Keratinocyte (primary cell): Measurements from ENCODE around the gene MAP7D2. TPM values are rescaled to one million over a fixed set of nuclear protein-coding genes. Genes with fewer than 3 reads are reported as not detected.

ENCODE experiments used
- DNase-seq: peaks from one replicate; pipeline ENCODE4 v3.0.0-alpha.2; 2011; ENCODE audit warnings: low read depth, missing footprints, low spot score
- FAIRE-seq: peaks from 2 replicates; lab custom pipeline; 2011; peaks lifted over from hg19 to GRCh38; lab: Jason Lieb, UNC
- H2AFZ ChIP-seq: 2 replicates; pipeline ENCODE4 v1.6.0; 2012; ENCODE audit warnings: low read length, control low read depth, inconsistent platforms; ENCODE audit not compliant: control insufficient read depth
- H3K27ac ChIP-seq: 2 replicates; pipeline ENCODE4 v1.5.1; 2011; ENCODE audit warnings: low read length; ENCODE audit not compliant: control insufficient read depth, insufficient read depth
- H3K27me3 ChIP-seq: 3 replicates; pipeline ENCODE4 v1.6.0; 2011; ENCODE audit warnings: low read length; ENCODE audit not compliant: control insufficient read depth, insufficient read depth; ENCODE audit errors: extremely low read depth
- H3K36me3 ChIP-seq, 2 experiments: 2 replicates in 1 of 2; 3 replicates in 1 of 2; pipeline ENCODE4 v1.5.1; 2011; ENCODE audit warnings: low read length in 2 of 2, mild to moderate bottlenecking in 1 of 2; ENCODE audit not compliant: control insufficient read depth in 2 of 2, insufficient read depth in 2 of 2; ENCODE audit errors: extremely low read depth in 1 of 2
- H3K4me1 ChIP-seq: 3 replicates; pipeline ENCODE4 v1.5.1; 2011; ENCODE audit warnings: low read length; ENCODE audit not compliant: control insufficient read depth, insufficient read depth; ENCODE audit errors: extremely low read depth
- H3K4me2 ChIP-seq: 3 replicates; pipeline ENCODE4 v1.6.0; 2011; ENCODE audit warnings: low read depth, low read length; ENCODE audit not compliant: control insufficient read depth, insufficient read depth; ENCODE audit errors: extremely low read depth
- H3K4me3 ChIP-seq, 3 experiments: fragments of 200-600 bp in 1 of 3; sonication (generic) in 1 of 3; 2 replicates in 2 of 3; 3 replicates in 1 of 3; pipeline ENCODE4 v1.5.1; 2011 to 2016; ENCODE audit warnings: low read length in 3 of 3, mild to moderate bottlenecking in 3 of 3, control low read depth in 2 of 3, inconsistent platforms in 1 of 3, low read depth in 1 of 3, mixed read lengths in 1 of 3, mixed run types in 1 of 3, moderate library complexity in 1 of 3; ENCODE audit not compliant: control insufficient read depth in 2 of 3, insufficient read depth in 2 of 3; ENCODE audit errors: extremely low read depth in 1 of 3
- H3K79me2 ChIP-seq: 2 replicates; pipeline ENCODE4 v1.6.0; 2012; ENCODE audit warnings: low read length; ENCODE audit not compliant: control insufficient read depth, insufficient read depth
- H3K9ac ChIP-seq: 3 replicates; pipeline ENCODE4 v1.6.0; 2011; ENCODE audit warnings: low read length; ENCODE audit not compliant: control insufficient read depth, insufficient read depth; ENCODE audit errors: extremely low read depth
- H3K9me1 ChIP-seq: 3 replicates; pipeline ENCODE4 v1.6.0; 2011; ENCODE audit warnings: low read length; ENCODE audit not compliant: control insufficient read depth, insufficient read depth; ENCODE audit errors: extremely low read depth
- H3K9me3 ChIP-seq: 2 replicates; pipeline ENCODE4 v1.5.1; 2012; ENCODE audit warnings: low read depth, low read length; ENCODE audit not compliant: control insufficient read depth
- H4K20me1 ChIP-seq: 3 replicates; pipeline ENCODE4 v1.6.0; 2011; ENCODE audit warnings: low read length; ENCODE audit not compliant: control insufficient read depth, insufficient read depth; ENCODE audit errors: extremely low read depth
- CTCF ChIP-seq, 3 experiments: IDR thresholded peaks in 1 of 3; conservative IDR thresholded peaks in 1 of 3; optimal IDR thresholded peaks in 1 of 3; 2 replicates in 2 of 3; 3 replicates in 1 of 3; pipeline versions ENCODE3 to v1.5.1; 2011; ENCODE audit warnings: low read length in 3 of 3, mild to moderate bottlenecking in 3 of 3, moderate library complexity in 2 of 3, control low read depth in 1 of 3, inconsistent platforms in 1 of 3; ENCODE audit not compliant: insufficient read depth in 2 of 3; ENCODE audit errors: extremely low read depth in 1 of 3
- EZH2 ChIP-seq: IDR thresholded peaks from one replicate; pipeline ENCODE4 v1.6.1; 2012; ENCODE audit warnings: inconsistent platforms, mild to moderate bottlenecking, low read length, moderate library complexity
- dilution Hi-C: fragments of 300-500 bp; cut with MboI; formaldehyde crosslinking; loops from one replicate; pipeline ENCODE4 v1.7.0; 2020; ENCODE audit warnings: low sequenced_read_pairs; ENCODE audit not compliant: extremely low pct_ligation_motif_present
- polyA plus RNA-seq, 5 experiments: library from polyadenylated mRNA; depleted of rRNA in 3 of 5; stranded (reverse) in 3 of 5; stranded (forward) in 1 of 5; unstranded in 1 of 5; fragments of >200 nt; gene quantifications; 1 replicate in 1 of 5; 2 replicates in 3 of 5; 3 replicates in 1 of 5; pipeline versions ENCODE4 v1.2.1 to v1.2.3, GENCODE V29; 2011 to 2012; ENCODE audit warnings: missing spikeins in 2 of 5, low read depth in 1 of 5, low replicate concordance in 1 of 5

Gene MAP7D2
- polyA plus RNA-seq, 1 donor (not counting 4 experiments of a cell fraction or from before 2014, with no cell fraction given) = 0.76 TPM

GRCh38 chrX:20029728-20030127 is 87.0 kb downstream of the MAP7D2 start:
- no peak for FAIRE-seq

GRCh38 chrX:20028588-20028987 is 88.1 kb downstream of the MAP7D2 start:
- Histone ChIP-seq H3K4me3 (no peak overlapping the region), H3K36me3 (no peaks in the 10 kb centered on the region), H3K4me2 (no peak overlapping the region), H3K27me3 (no peaks in the 10 kb centered on the region), H3K27ac (no peak overlapping the region), H3K4me1 (no peaks in the 10 kb centered on the region), H3K9me3 (no peaks in the 10 kb centered on the region), H3K9me1 (no peaks in the 10 kb centered on the region), H2AFZ (no peak overlapping the region), H4K20me1 (no peaks in the 10 kb centered on the region), H3K79me2 (no peaks in the 10 kb centered on the region), H3K9ac (no peak overlapping the region)
- FAIRE-seq (no peak), DNase-seq (no peak)
- dilution Hi-C loops = no loop called here
- no peak for TF ChIP-seq EZH2
- TF ChIP-seq CTCF (optimal IDR thresholded peaks at IDR 0.05 in 1 of 3, IDR thresholded peaks at IDR 0.05 in 1 of 3, conservative IDR thresholded peaks at IDR 0.05 in 1 of 3; ENCODE audit: extremely low read depth in 1 of 3, insufficient read depth in 2 of 3, low read length in 3 of 3) = no peak

More at GRCh38 chrX:20029728-20030127, 87.0 kb downstream of the MAP7D2 start:
- TF ChIP-seq CTCF (optimal IDR thresholded peaks at IDR 0.05 in 1 of 3, IDR thresholded peaks at IDR 0.05 in 1 of 3, conservative IDR thresholded peaks at IDR 0.05 in 1 of 3; ENCODE audit: extremely low read depth in 1 of 3, insufficient read depth in 2 of 3, low read length in 3 of 3) (no peak), EZH2 (no peak)
- Histone ChIP-seq H3K4me1 (no peaks in the 10 kb centered on the region), H3K36me3 (no peaks in the 10 kb centered on the region), H3K4me3 (no peak overlapping the region), H3K9me3 (no peaks in the 10 kb centered on the region), H3K4me2 (no peak overlapping the region), H2AFZ (no peak overlapping the region), H3K27ac (no peak overlapping the region), H3K27me3 (no peaks in the 10 kb centered on the region), H4K20me1 (no peaks in the 10 kb centered on the region), H3K79me2 (no peaks in the 10 kb centered on the region), H3K9me1 (no peaks in the 10 kb centered on the region), H3K9ac (no peak overlapping the region)
- dilution Hi-C loops = no loop called here
- DNase-seq = no peak
